Measurements from ENCODE around the gene ADO. TPM values are rescaled to one million over a fixed set of nuclear protein-coding genes. Genes with fewer than 3 reads are reported as not detected.

ADO gene
- total and polyA plus RNA-seq, 2 donors from 2014 or later, result 13.0 to 18.5 TPM

- no peak for DNase-seq
- H3K9ac ChIP-seq (ENCODE audit: low read length in 3 of 3), result peak overlapping the region; percentile 52 to 94 (median 60)
- H3K27me3 ChIP-seq (ENCODE audit: control insufficient read depth, insufficient read depth, low read length), result peaks cover 11% of the 10 kb centered on the region
- no peaks in the 10 kb centered on the region for H3K9me3 ChIP-seq (ENCODE audit: control insufficient read depth in 2 of 3, insufficient read depth in 1 of 3, low read length in 3 of 3)
- TF ChIP-seq, protein P1, sequence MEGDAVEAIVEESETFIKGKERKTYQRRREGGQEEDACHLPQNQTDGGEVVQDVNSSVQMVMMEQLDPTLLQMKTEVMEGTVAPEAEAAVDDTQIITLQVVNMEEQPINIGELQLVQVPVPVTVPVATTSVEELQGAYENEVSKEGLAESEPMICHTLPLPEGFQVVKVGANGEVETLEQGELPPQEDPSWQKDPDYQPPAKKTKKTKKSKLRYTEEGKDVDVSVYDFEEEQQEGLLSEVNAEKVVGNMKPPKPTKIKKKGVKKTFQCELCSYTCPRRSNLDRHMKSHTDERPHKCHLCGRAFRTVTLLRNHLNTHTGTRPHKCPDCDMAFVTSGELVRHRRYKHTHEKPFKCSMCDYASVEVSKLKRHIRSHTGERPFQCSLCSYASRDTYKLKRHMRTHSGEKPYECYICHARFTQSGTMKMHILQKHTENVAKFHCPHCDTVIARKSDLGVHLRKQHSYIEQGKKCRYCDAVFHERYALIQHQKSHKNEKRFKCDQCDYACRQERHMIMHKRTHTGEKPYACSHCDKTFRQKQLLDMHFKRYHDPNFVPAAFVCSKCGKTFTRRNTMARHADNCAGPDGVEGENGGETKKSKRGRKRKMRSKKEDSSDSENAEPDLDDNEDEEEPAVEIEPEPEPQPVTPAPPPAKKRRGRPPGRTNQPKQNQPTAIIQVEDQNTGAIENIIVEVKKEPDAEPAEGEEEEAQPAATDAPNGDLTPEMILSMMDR (IDR thresholded peaks at IDR 0.05; ENCODE audit: borderline replicate concordance, extremely low read depth, insufficient read depth), result no peak
- no peaks in the 10 kb centered on the region for H3K36me3 ChIP-seq (ENCODE audit: control insufficient read depth in 2 of 3, insufficient read depth in 3 of 3, low read length in 3 of 3)
- H3K4me1 ChIP-seq (ENCODE audit: control insufficient read depth in 2 of 3, insufficient read depth in 2 of 3, low read depth in 1 of 3, low read length in 3 of 3), result peaks cover 0 to 16% (median 3%) of the 10 kb centered on the region in 3 donors
- no peak for FAIRE-seq
- peak overlapping the region in 1 of 2 donors; percentile 94 for H3K27ac ChIP-seq (ENCODE audit: low read depth in 2 of 2, low read length in 2 of 2)
- intact Hi-C loops (cut with DNase I), result no loop called here
- peak overlapping the region; percentile 87 to 98 (median 88) for H3K4me3 ChIP-seq (ENCODE audit: low read length in 3 of 3)
Observed at GRCh38 chr10:62816076-62816330, 11.5 kb downstream of the ADO start.

GRCh38 chr10:62816331-62817120 is 12.0 kb downstream of the ADO start, which contains the start of gene EGR2:
TSS of gene EGR2 (minus strand) at chr10:62816366. CDS start at chr10:62816029, 337 bp downstream.
- TF ChIP-seq, protein P1 (IDR thresholded peaks at IDR 0.05; ENCODE audit: borderline replicate concordance, extremely low read depth, insufficient read depth), result no peak
- intact Hi-C loops (cut with DNase I), result no loop called here
- peak; percentile 94 to 98 (median 97) for DNase-seq
- peak within 1 kb of the TSS; percentile 87 to 98 (median 88) for H3K4me3 ChIP-seq (ENCODE audit: low read length in 3 of 3)
- peak within 1 kb of the TSS; percentile 93 to 94 for H3K27ac ChIP-seq (ENCODE audit: low read depth in 2 of 2, low read length in 2 of 2)
- peaks cover 11% of the 10 kb centered on the region for H3K27me3 ChIP-seq (ENCODE audit: control insufficient read depth, insufficient read depth, low read length)
- peaks cover 0 to 16% (median 3%) of the 10 kb centered on the region in 3 donors for H3K4me1 ChIP-seq (ENCODE audit: control insufficient read depth in 2 of 3, insufficient read depth in 2 of 3, low read depth in 1 of 3, low read length in 3 of 3)
- no peaks in the 10 kb centered on the region for H3K9me3 ChIP-seq (ENCODE audit: control insufficient read depth in 2 of 3, insufficient read depth in 1 of 3, low read length in 3 of 3)
- FAIRE-seq, result peak; percentile 54
- H3K9ac ChIP-seq (ENCODE audit: low read length in 3 of 3), result peak within 1 kb of the TSS; percentile 69 to 94 (median 82)
- H3K36me3 ChIP-seq (ENCODE audit: control insufficient read depth in 2 of 3, insufficient read depth in 3 of 3, low read length in 3 of 3), result no peaks in the 10 kb centered on the region

DNA sequence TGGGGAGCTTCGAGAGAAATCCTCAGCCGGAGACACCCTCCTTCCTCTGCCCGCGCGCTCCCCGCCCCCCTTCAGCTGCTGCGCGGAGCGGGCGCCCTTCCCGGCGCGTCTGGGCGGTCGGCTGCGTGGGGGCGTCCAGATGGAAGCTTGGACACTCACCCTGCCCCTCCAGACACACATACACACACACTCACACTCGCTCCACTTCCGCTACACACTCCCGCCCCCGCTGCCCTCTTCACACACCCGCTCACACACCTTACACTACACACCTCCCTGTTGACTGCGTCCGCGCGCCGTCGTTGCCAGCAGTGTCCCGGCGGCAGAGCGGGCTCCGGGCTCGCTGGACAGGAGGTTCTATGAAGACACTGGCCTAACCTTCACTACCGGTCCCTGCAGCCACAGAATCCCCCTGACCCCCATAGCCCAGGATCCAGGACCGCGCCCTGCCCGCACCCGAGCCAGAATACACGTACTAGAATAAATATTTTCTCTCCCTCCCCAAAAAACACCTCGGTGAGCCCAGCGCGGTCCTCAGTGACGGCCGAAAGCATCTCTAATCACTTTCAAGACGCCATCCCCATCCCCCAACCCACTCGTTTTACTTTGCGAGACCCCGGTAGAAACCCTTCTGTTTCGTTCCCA is 12.7 kb downstream of the ADO start:
- Histone ChIP-seq H3K9me3 (ENCODE audit: control insufficient read depth in 2 of 3, insufficient read depth in 1 of 3, low read length in 3 of 3) (no peaks in the 10 kb centered on the region), H3K4me3 (ENCODE audit: low read length in 3 of 3) (peak overlapping the region; percentile 87 to 98 (median 88)), H3K36me3 (ENCODE audit: control insufficient read depth in 2 of 3, insufficient read depth in 3 of 3, low read length in 3 of 3) (no peaks in the 10 kb centered on the region), H3K9ac (ENCODE audit: low read length in 3 of 3) (peak overlapping the region; percentile 69 to 94 (median 82)), H3K4me1 (ENCODE audit: control insufficient read depth in 2 of 3, insufficient read depth in 2 of 3, low read depth in 1 of 3, low read length in 3 of 3) (peaks cover 0 to 16% (median 3%) of the 10 kb centered on the region in 3 donors), H3K27me3 (ENCODE audit: control insufficient read depth, insufficient read depth, low read length) (peaks cover 11% of the 10 kb centered on the region), H3K27ac (ENCODE audit: low read depth in 2 of 2, low read length in 2 of 2) (peak overlapping the region; percentile 93 to 94)
- FAIRE-seq (no peak), DNase-seq (peak in 4 of 5 donors; percentile 37 to 85 (median 80))
- TF ChIP-seq, protein P1 (IDR thresholded peaks at IDR 0.05; ENCODE audit: borderline replicate concordance, extremely low read depth, insufficient read depth), result no peak
- intact Hi-C loops (cut with DNase I), result no loop called here

Data from kidney (tissue), 14 donors.